GM12878 (cell line): ENCODE results near the gene ANKRD13C. TPM values are rescaled to one million over a fixed set of nuclear protein-coding genes. Genes with fewer than 3 reads are reported as not detected.
A peak's percentile ranks its signal among the peaks of the same experiment; 100 is the strongest.

Source experiments
- ATF2 ChIP-seq: IDR thresholded peaks from 2 replicates; pipeline ENCODE4 v1.6.1; 2012; ENCODE audit warnings: low read length, inconsistent platforms
- BMI1 ChIP-seq: fragments of 450-650 bp; IDR thresholded peaks from 2 replicates; pipeline ENCODE4 v1.6.1; 2016; ENCODE audit warnings: mild to moderate bottlenecking, moderate library complexity, borderline replicate concordance
- CREM ChIP-seq: IDR thresholded peaks from 2 replicates; pipeline ENCODE4 v1.6.1; 2014; ENCODE audit warnings: antibody characterized with exemption, low read depth
- ESRRA ChIP-seq: IDR thresholded peaks from 2 replicates; pipeline ENCODE4 v1.6.1; 2012; ENCODE audit warnings: mild to moderate bottlenecking, low read length, improper control_type of control experiment
- LARP7 ChIP-seq: fragments of 450-650 bp; IDR thresholded peaks from 2 replicates; pipeline ENCODE4 v1.6.1; 2017; ENCODE audit warnings: mild to moderate bottlenecking
- MEF2A ChIP-seq: IDR thresholded peaks from 2 replicates; pipeline ENCODE4 v1.6.1; 2011; ENCODE audit warnings: low read depth, mild to moderate bottlenecking, low read length, moderate library complexity; ENCODE audit not compliant: insufficient read depth
- MEF2B ChIP-seq: fragments of 450-650 bp; IDR thresholded peaks from 2 replicates; pipeline ENCODE4 v1.6.1; 2018; ENCODE audit warnings: mild to moderate bottlenecking, moderate library complexity; ENCODE audit not compliant: partially characterized antibody, poor library complexity, severe bottlenecking
- MTA3 ChIP-seq: IDR thresholded peaks from 2 replicates; pipeline ENCODE4 v1.6.1; 2012; ENCODE audit warnings: low read length, inconsistent platforms, borderline replicate concordance
- NFXL1 ChIP-seq: fragments of 450-650 bp; IDR thresholded peaks from 2 replicates; pipeline ENCODE4 v1.6.1; 2017; ENCODE audit warnings: antibody characterized with exemption, mild to moderate bottlenecking, borderline replicate concordance
- NFYA ChIP-seq: IDR thresholded peaks from 2 replicates; pipeline ENCODE4 v1.6.1; 2011; ENCODE audit warnings: low read depth, mild to moderate bottlenecking, low read length, improper control_type of control experiment, borderline replicate concordance
- PML ChIP-seq: IDR thresholded peaks from 2 replicates; pipeline ENCODE4 v1.6.1; 2012; ENCODE audit warnings: low read length, inconsistent platforms
- POLR2A ChIP-seq: IDR thresholded peaks from 2 replicates; pipeline ENCODE4 v1.6.1; 2011; ENCODE audit warnings: low read depth, mild to moderate bottlenecking, low read length
- RAD51 ChIP-seq: fragments of 450-650 bp; IDR thresholded peaks from 2 replicates; pipeline ENCODE4 v1.6.1; 2016; ENCODE audit warnings: moderate library complexity, mild to moderate bottlenecking, inconsistent platforms
- RCOR1 ChIP-seq: conservative IDR thresholded peaks from 2 replicates; pipeline ENCODE4 v1.6.1; 2012; ENCODE audit warnings: low read depth, low read length, improper control_type of control experiment
- RELB ChIP-seq: fragments of 450-650 bp; IDR thresholded peaks from 2 replicates; pipeline ENCODE4 v1.6.1; 2017; ENCODE audit warnings: low read depth, mild to moderate bottlenecking, moderate library complexity
- SMC3 ChIP-seq: IDR thresholded peaks from 2 replicates; pipeline ENCODE4 v1.6.1; 2011; ENCODE audit warnings: low read length, improper control_type of control experiment, borderline replicate concordance
- SP1 ChIP-seq: IDR thresholded peaks from one replicate; pipeline ENCODE4 v1.6.1; 2011; ENCODE audit warnings: low read depth, low read length
- TCF3 ChIP-seq: IDR thresholded peaks from 2 replicates; pipeline ENCODE4 v1.6.1; 2012; ENCODE audit warnings: low read depth, mild to moderate bottlenecking, low read length, borderline replicate concordance; ENCODE audit not compliant: insufficient read depth
- ZBTB33 ChIP-seq: fragments of 450-650 bp; IDR thresholded peaks from 2 replicates; pipeline ENCODE4 v1.6.1; 2017; ENCODE audit warnings: mild to moderate bottlenecking
- ZNF217 ChIP-seq: fragments of 450-650 bp; IDR thresholded peaks from 2 replicates; pipeline ENCODE4 v1.6.1; 2017; ENCODE audit warnings: antibody characterized with exemption, mild to moderate bottlenecking
- ZNF24 ChIP-seq: fragments of 450-650 bp; IDR thresholded peaks from 2 replicates; pipeline ENCODE4 v1.6.1; 2017; ENCODE audit warnings: antibody characterized with exemption, mild to moderate bottlenecking
- ZZZ3 ChIP-seq: IDR thresholded peaks from 2 replicates; pipeline ENCODE4 v1.6.1; 2011; ENCODE audit warnings: low read depth; ENCODE audit not compliant: control insufficient read depth, insufficient read length
- polyA plus RNA-seq, 11 experiments: library from polyadenylated mRNA; depleted of rRNA in 4 of 11; unstranded in 6 of 11; stranded (reverse) in 5 of 11; fragments of >200 nt; fragmentation: Nextera tagmentation in 4 of 11; fragmentation: Illumina TruSeq in 1 of 11; extraction: Ambion mirVana in 4 of 11; extraction: Trizol in 1 of 11; gene quantifications; 1 replicate in 1 of 11; 2 replicates in 10 of 11; pipeline versions ENCODE4 v1.2.1 to v1.2.3, GENCODE V29; 2011 to 2016; ENCODE audit warnings: inconsistent platforms in 2 of 11, missing spikeins in 2 of 11, low read depth in 1 of 11
- total RNA-seq, 4 experiments: library from RNA; depleted of rRNA in 3 of 4; stranded (reverse); fragments of >200 nt in 3 of 4; fragmentation: Illumina TruSeq in 1 of 4; extraction: Trizol in 1 of 4; gene quantifications; 2 replicates each; pipeline versions ENCODE4 v1.2.1 to v1.2.3, GENCODE V29; 2013 to 2021
- TF ChIP-seq, protein P1 (sequence below): IDR thresholded peaks from 2 replicates; pipeline ENCODE4 v1.6.1; 2012; ENCODE audit warnings: low read depth, low read length, improper control_type of control experiment
- TF ChIP-seq, protein P2 (sequence below): fragments of 450-650 bp; IDR thresholded peaks from 2 replicates; pipeline ENCODE4 v1.6.1; 2016; ENCODE audit warnings: mild to moderate bottlenecking

The ANKRD13C gene
- total and polyA plus RNA-seq, 10 of the 15 experiments (the other 5 are each of a cell fraction or from before 2014, with no cell fraction given): 3.7 to 24.4 (median 14.1) TPM

- TF ChIP-seq RCOR1 (no peak), MEF2A (no peak), MTA3 (no peak), RELB (no peak; the same call in 1 of the 2 replicates), NFXL1 (no peak), ZNF217 (no peak), ZZZ3 (no peak), CREM (peak; percentile 83), PML (peak; percentile 55), ESRRA (no peak), MEF2B (no peak), LARP7 (peak; percentile 84), RAD51 (no peak), SMC3 (no peak), POLR2A (peak; percentile 95), NFYA (no peak), TCF3 (no peak), BMI1 (no peak), ZNF24 (no peak), ATF2 (no peak), SP1 (no peak), ZBTB33 (no peak)
- TF ChIP-seq, protein P1, sequence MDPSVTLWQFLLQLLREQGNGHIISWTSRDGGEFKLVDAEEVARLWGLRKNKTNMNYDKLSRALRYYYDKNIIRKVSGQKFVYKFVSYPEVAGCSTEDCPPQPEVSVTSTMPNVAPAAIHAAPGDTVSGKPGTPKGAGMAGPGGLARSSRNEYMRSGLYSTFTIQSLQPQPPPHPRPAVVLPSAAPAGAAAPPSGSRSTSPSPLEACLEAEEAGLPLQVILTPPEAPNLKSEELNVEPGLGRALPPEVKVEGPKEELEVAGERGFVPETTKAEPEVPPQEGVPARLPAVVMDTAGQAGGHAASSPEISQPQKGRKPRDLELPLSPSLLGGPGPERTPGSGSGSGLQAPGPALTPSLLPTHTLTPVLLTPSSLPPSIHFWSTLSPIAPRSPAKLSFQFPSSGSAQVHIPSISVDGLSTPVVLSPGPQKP: no peak
- TF ChIP-seq, protein P2, sequence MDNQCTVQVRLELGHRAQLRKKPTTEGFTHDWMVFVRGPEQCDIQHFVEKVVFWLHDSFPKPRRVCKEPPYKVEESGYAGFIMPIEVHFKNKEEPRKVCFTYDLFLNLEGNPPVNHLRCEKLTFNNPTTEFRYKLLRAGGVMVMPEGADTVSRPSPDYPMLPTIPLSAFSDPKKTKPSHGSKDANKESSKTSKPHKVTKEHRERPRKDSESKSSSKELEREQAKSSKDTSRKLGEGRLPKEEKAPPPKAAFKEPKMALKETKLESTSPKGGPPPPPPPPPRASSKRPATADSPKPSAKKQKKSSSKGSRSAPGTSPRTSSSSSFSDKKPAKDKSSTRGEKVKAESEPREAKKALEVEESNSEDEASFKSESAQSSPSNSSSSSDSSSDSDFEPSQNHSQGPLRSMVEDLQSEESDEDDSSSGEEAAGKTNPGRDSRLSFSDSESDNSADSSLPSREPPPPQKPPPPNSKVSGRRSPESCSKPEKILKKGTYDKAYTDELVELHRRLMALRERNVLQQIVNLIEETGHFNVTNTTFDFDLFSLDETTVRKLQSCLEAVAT: peak; percentile 56; the same call in 1 of the 2 replicates
Observed at GRCh38 chr1:70221238-70222121, 133.0 kb downstream of the ANKRD13C start, which contains the start of gene SRSF11 (continued).
